ENCODE results near the gene GNAQ.
A peak's percentile ranks its signal among the peaks of the same experiment; 100 is the strongest.

Gene GNAQ

DNA sequence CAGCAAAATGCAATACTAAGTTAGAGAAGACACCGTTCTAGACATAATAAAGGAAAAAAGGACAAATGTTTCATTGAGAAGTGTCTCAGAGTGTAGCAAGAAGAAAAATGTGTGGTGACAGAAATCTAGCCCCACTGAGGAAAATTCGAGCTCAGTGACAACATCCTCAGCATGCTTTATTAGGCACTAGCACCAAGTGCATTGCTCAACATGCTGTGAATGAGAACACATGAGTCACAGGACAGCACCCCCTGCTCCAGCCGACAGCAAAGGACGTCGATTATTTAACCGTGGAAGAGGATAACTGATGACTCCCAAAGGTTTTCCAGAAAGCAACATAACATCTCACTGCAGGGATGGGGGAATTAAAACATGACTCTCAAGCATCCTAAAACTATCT is 182.7 kb downstream of the GNAQ start:
- in situ Hi-C loops (cut with HindIII; ENCODE audit: low pct_ligation_motif_present, low sequenced_read_pairs), result no loop called here
- Histone ChIP-seq H3K4me3 (ENCODE audit: low read depth, low read length) (no peak overlapping the region), H3K27me3 (replicated peaks) (no peaks in the 10 kb centered on the region), H3K27ac (peak overlapping the region; percentile 73), H3K36me3 (replicated peaks) (no peaks in the 10 kb centered on the region)
- peak; percentile 90 for DNase-seq
- TF ChIP-seq, protein P1, sequence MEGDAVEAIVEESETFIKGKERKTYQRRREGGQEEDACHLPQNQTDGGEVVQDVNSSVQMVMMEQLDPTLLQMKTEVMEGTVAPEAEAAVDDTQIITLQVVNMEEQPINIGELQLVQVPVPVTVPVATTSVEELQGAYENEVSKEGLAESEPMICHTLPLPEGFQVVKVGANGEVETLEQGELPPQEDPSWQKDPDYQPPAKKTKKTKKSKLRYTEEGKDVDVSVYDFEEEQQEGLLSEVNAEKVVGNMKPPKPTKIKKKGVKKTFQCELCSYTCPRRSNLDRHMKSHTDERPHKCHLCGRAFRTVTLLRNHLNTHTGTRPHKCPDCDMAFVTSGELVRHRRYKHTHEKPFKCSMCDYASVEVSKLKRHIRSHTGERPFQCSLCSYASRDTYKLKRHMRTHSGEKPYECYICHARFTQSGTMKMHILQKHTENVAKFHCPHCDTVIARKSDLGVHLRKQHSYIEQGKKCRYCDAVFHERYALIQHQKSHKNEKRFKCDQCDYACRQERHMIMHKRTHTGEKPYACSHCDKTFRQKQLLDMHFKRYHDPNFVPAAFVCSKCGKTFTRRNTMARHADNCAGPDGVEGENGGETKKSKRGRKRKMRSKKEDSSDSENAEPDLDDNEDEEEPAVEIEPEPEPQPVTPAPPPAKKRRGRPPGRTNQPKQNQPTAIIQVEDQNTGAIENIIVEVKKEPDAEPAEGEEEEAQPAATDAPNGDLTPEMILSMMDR (IDR thresholded peaks at IDR 0.05; ENCODE audit: low read depth, low read length, missing control alignments), result peak; percentile 19

DNA sequence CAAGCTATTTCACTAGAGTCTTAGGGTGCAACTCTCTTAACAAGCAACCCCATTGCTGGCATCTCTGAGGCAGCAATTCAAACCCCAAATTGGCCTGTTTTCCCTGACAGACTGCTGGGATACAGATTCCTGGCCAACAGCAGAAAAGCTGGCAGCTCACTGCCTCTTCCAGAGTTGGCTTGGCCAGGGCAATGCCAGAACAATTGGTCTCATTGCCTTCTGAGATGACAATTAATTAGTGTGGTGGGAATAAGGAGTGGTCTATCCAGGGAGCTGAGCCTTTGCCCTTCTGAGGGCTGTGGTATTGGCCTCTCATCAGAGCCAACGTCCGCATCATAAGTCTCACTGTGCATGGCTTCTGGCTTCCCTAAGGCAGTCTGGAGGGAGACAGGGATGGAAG is 183.2 kb downstream of the GNAQ start:
- Histone ChIP-seq H3K36me3 (replicated peaks) (no peaks in the 10 kb centered on the region), H3K27ac (peak overlapping the region; percentile 73), H3K4me3 (ENCODE audit: low read depth, low read length) (no peak overlapping the region), H3K27me3 (replicated peaks) (no peaks in the 10 kb centered on the region)
- in situ Hi-C loops (cut with HindIII; ENCODE audit: low pct_ligation_motif_present, low sequenced_read_pairs), result no loop called here
- DNase-seq, result no peak
- TF ChIP-seq, protein P1 (IDR thresholded peaks at IDR 0.05; ENCODE audit: low read depth, low read length, missing control alignments), result no peak

DNA sequence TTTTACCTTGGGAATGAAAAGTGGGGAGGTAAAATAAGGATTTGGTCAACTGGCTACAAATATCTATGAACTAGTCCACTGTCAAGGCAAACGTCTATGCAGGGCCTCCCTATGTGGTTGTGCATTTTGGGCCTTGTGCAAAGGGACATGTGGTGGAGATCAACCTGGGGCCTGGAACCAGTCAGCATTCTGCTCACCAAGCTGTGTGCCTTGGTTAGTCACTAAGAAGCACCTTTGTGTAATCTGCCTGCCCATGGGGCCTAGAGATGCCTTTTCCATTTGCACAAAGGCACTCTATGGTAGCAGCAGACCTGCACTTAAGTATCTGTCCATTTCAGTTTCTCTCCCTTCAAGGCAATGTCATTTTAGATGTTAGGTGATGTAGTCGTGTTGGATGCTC is 184.0 kb downstream of the GNAQ start:
- no peak for DNase-seq
- Histone ChIP-seq H3K27me3 (replicated peaks) (no peaks in the 10 kb centered on the region), H3K27ac (peak overlapping the region; percentile 73), H3K4me3 (ENCODE audit: low read depth, low read length) (no peak overlapping the region), H3K36me3 (replicated peaks) (no peaks in the 10 kb centered on the region)
- TF ChIP-seq, protein P1 (IDR thresholded peaks at IDR 0.05; ENCODE audit: low read depth, low read length, missing control alignments), result no peak
- in situ Hi-C loops (cut with HindIII; ENCODE audit: low pct_ligation_motif_present, low sequenced_read_pairs), result no loop called here

DNA sequence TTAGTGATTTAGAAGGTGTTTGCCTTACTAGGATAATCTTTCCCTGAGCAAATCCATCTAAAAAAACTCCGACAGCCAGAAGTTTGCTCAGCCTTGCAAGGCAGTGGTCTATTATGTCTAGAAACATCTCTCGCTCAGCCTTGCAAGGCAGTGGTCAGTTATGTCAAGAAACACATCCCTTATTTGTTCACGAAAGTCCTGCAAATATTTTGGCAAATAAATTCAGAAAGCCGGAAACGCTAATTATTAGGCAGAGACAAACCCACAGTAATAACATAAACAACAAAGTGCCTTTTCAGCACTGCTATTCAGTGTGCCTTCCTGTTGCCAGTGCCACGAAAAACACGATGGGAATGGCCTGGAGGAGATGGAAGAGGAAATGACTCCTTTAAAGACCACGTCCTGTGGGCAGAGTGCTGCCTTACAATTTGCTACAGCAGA is 184.5 kb downstream of the GNAQ start:
- TF ChIP-seq, protein P1 (IDR thresholded peaks at IDR 0.05; ENCODE audit: low read depth, low read length, missing control alignments), result no peak
- no peaks in the 10 kb centered on the region for H3K27me3 ChIP-seq (replicated peaks)
- H3K36me3 ChIP-seq (replicated peaks), result no peaks in the 10 kb centered on the region
- in situ Hi-C loops (cut with HindIII; ENCODE audit: low pct_ligation_motif_present, low sequenced_read_pairs), result no loop called here
- peak; percentile 55 for DNase-seq
- no peak overlapping the region for H3K4me3 ChIP-seq (ENCODE audit: low read depth, low read length)
- peak overlapping the region; percentile 73 for H3K27ac ChIP-seq

DNA sequence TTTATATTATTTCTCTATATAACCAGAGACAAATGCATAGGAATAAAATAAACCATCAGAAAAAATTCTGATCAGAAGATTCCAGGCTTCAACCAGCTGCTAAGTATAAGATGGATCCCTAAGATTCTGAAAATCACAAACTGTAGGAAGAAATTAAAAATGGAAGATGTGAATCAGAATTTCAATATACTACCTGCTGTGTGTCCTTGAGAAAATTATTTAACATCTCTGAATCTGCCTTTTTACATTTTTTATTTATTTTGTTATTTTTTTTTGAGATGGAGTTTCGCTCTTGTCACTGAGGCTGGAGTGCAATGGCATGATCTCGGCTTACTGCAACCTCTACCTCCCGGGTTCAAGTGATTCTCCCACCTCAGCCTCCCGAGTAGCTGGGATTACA is 187.2 kb downstream of the GNAQ start:
- TF ChIP-seq, protein P1 (IDR thresholded peaks at IDR 0.05; ENCODE audit: low read depth, low read length, missing control alignments), result no peak
- DNase-seq, result no peak
- Histone ChIP-seq H3K4me3 (ENCODE audit: low read depth, low read length) (no peak overlapping the region), H3K27me3 (replicated peaks) (no peaks in the 10 kb centered on the region), H3K27ac (no peak overlapping the region), H3K36me3 (replicated peaks) (no peaks in the 10 kb centered on the region)
- in situ Hi-C loops (cut with HindIII; ENCODE audit: low pct_ligation_motif_present, low sequenced_read_pairs), result no loop called here

DNA sequence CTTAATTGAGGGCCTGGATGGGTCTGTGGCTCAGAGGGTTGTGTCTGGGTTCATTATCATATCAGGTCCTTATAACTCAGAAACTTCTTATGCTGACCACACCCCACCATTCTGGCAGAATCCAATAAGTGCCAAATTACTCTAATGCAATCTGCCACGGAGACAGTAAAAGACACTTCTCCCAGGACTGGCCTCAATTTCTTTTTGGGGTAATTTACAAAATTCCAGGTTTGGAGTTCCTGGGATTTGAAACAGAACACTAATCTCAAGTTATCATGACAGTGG is 187.8 kb downstream of the GNAQ start:
- Histone ChIP-seq H3K36me3 (replicated peaks) (no peaks in the 10 kb centered on the region), H3K27me3 (replicated peaks) (no peaks in the 10 kb centered on the region), H3K4me3 (ENCODE audit: low read depth, low read length) (no peak overlapping the region), H3K27ac (no peak overlapping the region)
- in situ Hi-C loops (cut with HindIII; ENCODE audit: low pct_ligation_motif_present, low sequenced_read_pairs), result no loop called here
- TF ChIP-seq, protein P1 (IDR thresholded peaks at IDR 0.05; ENCODE audit: low read depth, low read length, missing control alignments), result no peak
- DNase-seq, result no peak
